Adrenal gland (tissue), 12 donors: ENCODE data around the gene FHL1. TPM values are rescaled to one million over a fixed set of nuclear protein-coding genes. Genes with fewer than 3 reads are reported as not detected.

Experiments
- DNase-seq, 7 donors: peaks; one replicate each; pipeline ENCODE4 v3.0.0-alpha.2; 2019 to 2020
- H3K27ac ChIP-seq, 5 donors: fragments of 200-600 bp; sonication (generic) in 4 of 5; 1 replicate in 3 of 5; 2 replicates in 2 of 5; pipeline versions ENCODE4 v1.5.1 to v1.8.0; 2016 to 2020; ENCODE audit warnings: mild to moderate bottlenecking in 1 of 5
- H3K27me3 ChIP-seq: fragments of 200-600 bp; 2 replicates; pipeline ENCODE4 v1.8.0; 2021
- H3K36me3 ChIP-seq, 2 donors: fragments of 200-600 bp; replicated peaks in 1 of 2; 1 replicate in 1 of 2; 2 replicates in 1 of 2; pipeline versions ENCODE4 v1.5.1 to v1.8.0; 2018 to 2022
- H3K4me1 ChIP-seq, 2 donors: fragments of 200-600 bp; replicated peaks in 1 of 2; 1 replicate in 1 of 2; 2 replicates in 1 of 2; pipeline versions ENCODE4 v1.5.1 to v1.8.0; 2018 to 2021
- H3K4me3 ChIP-seq, 4 donors: fragments of 200-600 bp; sonication (generic) in 3 of 4; one replicate each; pipeline ENCODE4 v1.5.1; 2016 to 2018
- H3K9me3 ChIP-seq, 3 donors: fragments of 200-600 bp; sonication (generic) in 1 of 3; replicated peaks in 1 of 3; 1 replicate in 2 of 3; 2 replicates in 1 of 3; pipeline versions ENCODE4 v1.5.1 to v1.8.0; 2016 to 2021
- POLR2A ChIP-seq, 2 donors: fragments of 450-650 bp; IDR thresholded peaks; one replicate each; pipeline ENCODE4 v1.6.1; 2017; ENCODE audit warnings: antibody characterized with exemption in 2 of 2, mild to moderate bottlenecking in 2 of 2, moderate library complexity in 1 of 2
- WGBS, 4 donors: extraction: QIAGEN DNeasy Blood & Tissue Kit in 2 of 4; methylation state at CpG; one replicate each; pipeline versions ENCODE4 v1.1.5 to v1.1.7; 2013 to 2017; 5-methylcytosine and 5-hydroxymethylcytosine counted together
- intact Hi-C, 2 donors: fragments of 100-400 bp; cut with DNase I; formaldehyde crosslinking; loops; one replicate each; pipeline versions ENCODE4 v1.14.1 to v1.15.0; 2022 to 2023
- polyA plus RNA-seq, 3 donors: library from polyadenylated mRNA; stranded (reverse); fragments of 200-250 nt in 2 of 3; fragments of 350-450 nt in 1 of 3; fragmentation: Illumina TruSeq in 1 of 3; extraction: RNeasy Lipid Tissue Mini Kit (QIAGEN cat#74804) in 1 of 3; gene quantifications; one replicate each; pipeline ENCODE4 v1.2.3, GENCODE V29; 2013 to 2014
- total RNA-seq, 9 donors: library from RNA; depleted of rRNA in 4 of 9; stranded (reverse); fragments of >200 nt in 4 of 9; fragments of 120-200 nt in 1 of 9; fragmentation: NEBNext Ultra II Directional in 1 of 9; extraction: Animal tissue kit (Norgen Biotek cat#: 25700) in 1 of 9; gene quantifications; one replicate each; pipeline versions ENCODE4 v1.1.0 to v1.2.4, GENCODE V29; 2013 to 2023
- TF ChIP-seq, protein P1 (sequence below), 6 experiments: fragments of 450-650 bp in 4 of 6; fragments of 200-600 bp in 2 of 6; sonication (generic) in 1 of 6; IDR thresholded peaks; 1 replicate in 5 of 6; 2 replicates in 1 of 6; pipeline versions ENCODE4 v1.5.1 to v1.8.0; 2016 to 2021; ENCODE audit warnings: antibody characterized with exemption in 6 of 6, mild to moderate bottlenecking in 2 of 6, moderate library complexity in 1 of 6
- donor health status: healthy with polysubstance abuse.
- donor health status: Bipolar disorder and iron deficiency.
- donor health status: DM: yes; HTN: yes; CAD: no.
- donor health status: DM: no; HTN: no; CAD: no.
- donor health status: DM: no; HTN: no; CAD: no.
- donor health status: DM: yes; HTN: yes; CAD: no.

Gene FHL1
- total and polyA plus RNA-seq, 12 donors = 23.2 to 78.0 (median 50.0) TPM

DNA sequence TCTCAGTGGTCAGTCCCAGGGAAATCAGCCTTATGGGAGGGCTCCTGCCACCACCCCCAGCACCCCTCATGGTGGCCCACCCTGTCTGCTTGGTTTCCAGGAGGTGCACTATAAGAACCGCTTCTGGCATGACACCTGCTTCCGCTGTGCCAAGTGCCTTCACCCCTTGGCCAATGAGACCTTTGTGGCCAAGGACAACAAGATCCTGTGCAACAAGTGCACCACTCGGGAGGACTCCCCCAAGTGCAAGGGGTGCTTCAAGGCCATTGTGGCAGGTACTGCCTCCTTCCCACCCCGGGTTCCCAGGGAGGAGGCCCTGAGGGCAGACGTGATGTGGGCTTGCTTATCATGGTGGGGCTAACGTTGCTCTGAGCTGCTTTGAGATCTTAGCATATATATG, 59.6 kb downstream of the FHL1 start:
- intact Hi-C loops = loop anchor here in 1 of 2 donors (5.0 kb wide), 1 partner anchor 40 kb away; no protein-coding TSS in a partner anchor
- Histone ChIP-seq H3K27ac (no peak overlapping the region), H3K36me3 (peaks cover 0 to 4% of the 10 kb centered on the region in 2 donors), H3K9me3 (no peaks in the 10 kb centered on the region), H3K4me3 (no peak overlapping the region), H3K27me3 (peaks cover 11% of the 10 kb centered on the region), H3K4me1 (peaks cover 0 to 9% of the 10 kb centered on the region in 2 donors)
- no peak for DNase-seq
- WGBS, 4 donors = 65 to 81% (median 75%) methylated on average over 3 to 6 of the region's 6 CpGs
- TF ChIP-seq POLR2A (IDR thresholded peaks at IDR 0.05) = no peak
- TF ChIP-seq, protein P1, sequence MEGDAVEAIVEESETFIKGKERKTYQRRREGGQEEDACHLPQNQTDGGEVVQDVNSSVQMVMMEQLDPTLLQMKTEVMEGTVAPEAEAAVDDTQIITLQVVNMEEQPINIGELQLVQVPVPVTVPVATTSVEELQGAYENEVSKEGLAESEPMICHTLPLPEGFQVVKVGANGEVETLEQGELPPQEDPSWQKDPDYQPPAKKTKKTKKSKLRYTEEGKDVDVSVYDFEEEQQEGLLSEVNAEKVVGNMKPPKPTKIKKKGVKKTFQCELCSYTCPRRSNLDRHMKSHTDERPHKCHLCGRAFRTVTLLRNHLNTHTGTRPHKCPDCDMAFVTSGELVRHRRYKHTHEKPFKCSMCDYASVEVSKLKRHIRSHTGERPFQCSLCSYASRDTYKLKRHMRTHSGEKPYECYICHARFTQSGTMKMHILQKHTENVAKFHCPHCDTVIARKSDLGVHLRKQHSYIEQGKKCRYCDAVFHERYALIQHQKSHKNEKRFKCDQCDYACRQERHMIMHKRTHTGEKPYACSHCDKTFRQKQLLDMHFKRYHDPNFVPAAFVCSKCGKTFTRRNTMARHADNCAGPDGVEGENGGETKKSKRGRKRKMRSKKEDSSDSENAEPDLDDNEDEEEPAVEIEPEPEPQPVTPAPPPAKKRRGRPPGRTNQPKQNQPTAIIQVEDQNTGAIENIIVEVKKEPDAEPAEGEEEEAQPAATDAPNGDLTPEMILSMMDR (IDR thresholded peaks at IDR 0.05) = no peak

DNA sequence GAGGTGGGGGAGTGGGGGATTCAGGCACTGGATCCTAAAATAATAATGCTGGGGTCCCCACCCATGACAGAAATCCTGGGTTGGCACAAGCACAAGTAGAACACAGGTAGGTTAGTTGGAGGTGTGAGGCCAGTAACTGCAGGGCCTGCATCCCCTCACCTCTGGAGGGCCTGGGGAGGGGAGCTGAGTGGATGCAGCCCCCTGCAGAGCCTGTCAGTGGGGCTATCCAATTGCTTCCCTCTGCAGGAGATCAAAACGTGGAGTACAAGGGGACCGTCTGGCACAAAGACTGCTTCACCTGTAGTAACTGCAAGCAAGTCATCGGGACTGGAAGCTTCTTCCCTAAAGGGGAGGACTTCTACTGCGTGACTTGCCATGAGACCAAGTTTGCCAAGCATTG, 60.2 kb downstream of the FHL1 start:
- Histone ChIP-seq H3K4me3 (no peak overlapping the region), H3K9me3 (no peaks in the 10 kb centered on the region), H3K4me1 (peaks cover 0 to 9% of the 10 kb centered on the region in 2 donors), H3K27me3 (peaks cover 11% of the 10 kb centered on the region), H3K36me3 (peaks cover 0 to 4% of the 10 kb centered on the region in 2 donors), H3K27ac (no peak overlapping the region)
- intact Hi-C loops = loop anchor here in 1 of 2 donors (5.0 kb wide), 1 partner anchor 40 kb away; no protein-coding TSS in a partner anchor
- DNase-seq = no peak
- 73 to 100% (median 89%) methylated on average over 1 to 4 of the region's 4 CpGs; no CpG with 5 or more reads in 1 of the 4 donors for WGBS, 4 donors
- TF ChIP-seq, protein P1 (IDR thresholded peaks at IDR 0.05) = no peak
- TF ChIP-seq POLR2A (IDR thresholded peaks at IDR 0.05) = no peak

DNA sequence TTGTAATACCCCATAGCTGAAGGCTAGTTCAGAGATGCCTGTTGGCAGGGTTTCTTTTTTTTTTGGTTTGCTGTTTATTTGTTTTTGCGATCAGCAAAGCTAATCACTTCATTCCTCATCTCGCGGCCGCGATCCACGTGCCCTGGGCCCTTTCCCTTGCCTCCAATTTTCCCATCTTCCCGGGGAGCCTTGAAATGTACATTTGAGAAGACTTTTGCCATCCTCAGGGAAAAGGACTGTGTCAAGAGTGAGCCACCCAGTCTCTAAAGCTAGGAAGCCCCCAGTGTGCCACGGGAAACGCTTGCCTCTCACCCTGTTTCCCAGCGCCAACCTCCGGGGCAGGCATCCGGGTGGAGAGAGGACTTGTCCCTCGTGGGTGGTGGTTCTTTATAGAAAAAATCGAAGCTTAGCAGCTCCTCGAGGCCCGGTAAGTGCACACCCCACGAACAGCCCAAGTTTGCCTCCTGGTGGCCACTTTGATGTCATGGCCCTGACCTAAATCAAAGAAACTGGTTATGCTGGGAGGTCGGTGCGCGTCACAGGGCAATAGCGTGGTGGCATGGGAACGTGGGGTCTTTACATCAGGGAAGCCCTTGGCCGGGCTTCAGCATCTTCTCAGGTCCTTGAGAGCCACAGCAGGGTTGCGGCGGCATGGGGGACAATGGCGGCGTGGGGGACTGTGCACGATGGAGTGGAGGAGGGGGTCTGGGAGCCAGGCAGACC, 61.8 kb downstream of the FHL1 start:
- Histone ChIP-seq H3K4me3 (no peak overlapping the region), H3K27me3 (peaks cover 11% of the 10 kb centered on the region), H3K36me3 (peaks cover 0 to 4% of the 10 kb centered on the region in 2 donors), H3K9me3 (no peaks in the 10 kb centered on the region), H3K27ac (peak overlapping the region in 1 of 5 donors; percentile 34), H3K4me1 (peaks cover 0 to 5% of the 10 kb centered on the region in 2 donors)
- 46 to 56% (median 48%) methylated on average over 16 to 28 of the region's 28 CpGs for WGBS, 4 donors
- DNase-seq = peak; percentile 43 to 80 (median 61)
- intact Hi-C loops = loop anchor here in 1 of 2 donors (5.0 kb wide), 1 partner anchor 42 kb away; no protein-coding TSS in a partner anchor
- TF ChIP-seq, protein P1 (IDR thresholded peaks at IDR 0.05) = peak; percentile 33 to 76 (median 61)
- no peak for TF ChIP-seq POLR2A (IDR thresholded peaks at IDR 0.05)

DNA sequence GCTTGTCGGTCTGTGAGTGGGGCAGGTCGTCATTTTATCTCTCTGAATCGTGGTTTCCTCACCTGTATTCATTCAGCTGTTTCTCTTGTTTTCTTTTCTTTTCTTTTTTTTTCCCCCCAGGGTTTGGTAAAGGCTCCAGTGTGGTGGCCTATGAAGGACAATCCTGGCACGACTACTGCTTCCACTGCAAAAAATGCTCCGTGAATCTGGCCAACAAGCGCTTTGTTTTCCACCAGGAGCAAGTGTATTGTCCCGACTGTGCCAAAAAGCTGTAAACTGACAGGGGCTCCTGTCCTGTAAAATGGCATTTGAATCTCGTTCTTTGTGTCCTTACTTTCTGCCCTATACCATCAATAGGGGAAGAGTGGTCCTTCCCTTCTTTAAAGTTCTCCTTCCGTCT, 62.4 kb downstream of the FHL1 start:
- DNase-seq = no peak
- Histone ChIP-seq H3K27me3 (peaks cover 11% of the 10 kb centered on the region), H3K4me3 (no peak overlapping the region), H3K27ac (no peak overlapping the region), H3K9me3 (no peaks in the 10 kb centered on the region), H3K36me3 (peaks cover 0 to 4% of the 10 kb centered on the region in 2 donors), H3K4me1 (no peaks in the 10 kb centered on the region)
- WGBS, 4 donors = 54 to 56% (median 55%) methylated on average over 9 of the region's 9 CpGs
- intact Hi-C loops = loop anchor here in 1 of 2 donors (5.0 kb wide), 1 partner anchor 42 kb away; no protein-coding TSS in a partner anchor
- TF ChIP-seq, protein P1 (IDR thresholded peaks at IDR 0.05) = no peak
- no peak for TF ChIP-seq POLR2A (IDR thresholded peaks at IDR 0.05)
